ENCODE results near the gene UNC5B.
"Not testable (repeated sequence)": the region's sequence is repeated elsewhere in the genome, so short reads cannot be mapped to it uniquely, and the experiment has no call there.

Gene UNC5B

GRCh38 chr10:71285986-71286385 lies 73.6 kb downstream of the UNC5B start:
- DNase-seq, result no peak

DNA sequence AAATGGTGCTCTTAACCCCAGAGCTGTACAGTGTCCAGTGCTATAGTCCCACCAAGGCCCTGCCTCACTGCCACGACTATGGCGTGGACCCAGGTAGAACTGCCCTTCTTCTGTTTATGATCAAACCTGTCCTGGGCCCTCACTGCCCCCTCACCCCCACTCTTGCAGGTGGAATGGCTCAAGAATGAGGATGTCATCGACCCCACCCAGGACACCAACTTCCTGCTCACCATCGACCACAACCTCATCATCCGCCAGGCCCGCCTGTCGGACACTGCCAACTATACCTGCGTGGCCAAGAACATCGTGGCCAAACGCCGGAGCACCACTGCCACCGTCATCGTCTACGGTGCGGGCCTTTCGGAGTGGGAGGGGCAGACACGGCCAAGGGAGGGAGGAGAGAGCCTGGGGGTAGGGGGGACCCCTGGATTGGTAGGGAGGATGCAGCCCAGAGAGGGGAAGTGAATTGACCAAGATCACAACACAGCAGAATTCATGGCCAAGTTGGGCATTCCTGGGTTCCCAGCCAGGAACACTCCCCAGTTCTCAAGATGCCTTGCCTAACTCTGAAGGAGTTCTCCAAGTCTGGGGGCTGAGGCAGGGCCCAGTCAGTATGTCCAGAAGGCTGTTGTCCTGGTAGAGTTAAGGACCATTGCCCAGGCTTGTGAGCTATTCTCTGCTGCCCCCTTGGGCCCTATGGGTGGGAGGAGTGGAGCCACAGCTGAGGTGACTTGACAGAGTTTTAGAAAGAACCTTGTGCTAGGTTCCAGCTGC lies 74.3 kb downstream of the UNC5B start:
- no peak for DNase-seq

- DNase-seq, result no peak
Measured at GRCh38 chr10:71287456-71287855, 75.1 kb downstream of the UNC5B start.

GRCh38 chr10:71288461-71288860 lies 76.1 kb downstream of the UNC5B start:
- no peak for DNase-seq

- no peak for DNase-seq
Measured at GRCh38 chr10:71289421-71290130, 77.2 kb downstream of the UNC5B start.

DNA sequence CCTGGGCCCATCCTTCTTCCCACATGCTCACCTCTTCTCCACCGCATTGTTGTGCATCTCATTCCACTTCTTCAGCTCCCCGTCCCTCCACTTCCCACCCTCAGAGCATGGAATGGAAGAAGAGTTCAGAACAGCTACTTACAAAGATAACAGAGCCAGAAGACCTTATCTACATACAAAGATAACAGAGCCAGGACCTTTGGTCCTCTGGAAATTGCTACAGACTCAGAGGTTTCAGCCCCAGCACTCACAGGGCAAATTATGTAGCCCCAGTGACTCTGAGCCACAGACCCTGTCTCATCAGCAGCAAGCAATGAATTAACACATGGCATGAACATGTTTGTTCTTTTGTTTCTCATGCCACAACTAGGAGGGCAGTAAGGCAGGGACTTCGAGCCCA lies 78.0 kb downstream of the UNC5B start:
- DNase-seq, result no peak

DNA sequence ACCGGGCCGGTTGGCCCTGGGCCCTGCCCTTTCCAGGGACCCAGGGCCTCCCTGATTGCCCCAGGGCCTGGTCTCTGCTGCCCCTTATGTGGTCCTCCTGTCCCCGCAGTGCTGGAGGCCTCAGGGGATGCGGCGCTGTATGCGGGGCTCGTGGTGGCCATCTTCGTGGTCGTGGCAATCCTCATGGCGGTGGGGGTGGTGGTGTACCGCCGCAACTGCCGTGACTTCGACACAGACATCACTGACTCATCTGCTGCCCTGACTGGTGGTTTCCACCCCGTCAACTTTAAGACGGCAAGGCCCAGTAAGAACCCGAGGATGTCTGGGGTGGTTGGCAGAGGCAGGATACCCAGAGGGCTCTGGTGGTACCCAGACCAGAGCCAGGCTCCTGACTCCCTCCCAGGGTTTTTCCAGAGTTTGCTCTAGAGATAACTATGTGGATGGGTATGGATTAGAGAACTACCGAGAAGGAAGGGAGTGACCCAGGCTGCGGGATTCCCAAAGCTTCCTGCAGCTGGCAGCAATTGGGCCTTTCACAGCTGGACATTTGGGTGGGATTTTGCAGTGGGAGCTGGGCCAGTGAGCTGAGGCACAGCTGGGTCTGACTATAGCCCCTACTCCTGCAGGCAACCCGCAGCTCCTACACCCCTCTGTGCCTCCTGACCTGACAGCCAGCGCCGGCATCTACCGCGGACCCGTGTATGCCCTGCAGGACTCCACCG lies 78.6 kb downstream of the UNC5B start:
- no peak for DNase-seq

- no peak for DNase-seq
Measured at GRCh38 chr10:71291528-71291900, 79.1 kb downstream of the UNC5B start.

GRCh38 chr10:71292624-71293445 lies 80.5 kb downstream of the UNC5B start:
- DNase-seq, result no peak

DNA sequence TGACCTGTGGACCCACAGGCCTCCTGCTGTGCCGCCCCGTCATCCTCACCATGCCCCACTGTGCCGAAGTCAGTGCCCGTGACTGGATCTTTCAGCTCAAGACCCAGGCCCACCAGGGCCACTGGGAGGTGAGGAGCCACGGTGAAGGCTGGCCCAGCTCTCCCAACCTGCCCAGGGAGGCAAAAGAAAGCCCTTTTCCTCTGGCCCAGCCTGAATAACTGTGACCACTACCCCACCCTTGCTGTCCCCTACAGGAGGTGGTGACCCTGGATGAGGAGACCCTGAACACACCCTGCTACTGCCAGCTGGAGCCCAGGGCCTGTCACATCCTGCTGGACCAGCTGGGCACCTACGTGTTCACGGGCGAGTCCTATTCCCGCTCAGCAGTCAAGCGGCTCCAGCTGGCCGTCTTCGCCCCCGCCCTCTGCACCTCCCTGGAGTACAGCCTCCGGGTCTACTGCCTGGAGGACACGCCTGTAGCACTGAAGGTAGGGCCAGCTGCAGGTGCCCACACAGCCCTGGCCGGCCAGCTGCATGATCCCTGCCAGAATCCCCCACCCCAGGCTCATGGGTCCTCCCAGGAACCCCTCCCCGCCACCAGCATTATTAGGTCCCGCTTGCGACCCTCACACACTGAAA lies 81.2 kb downstream of the UNC5B start:
- no peak for DNase-seq

DNA sequence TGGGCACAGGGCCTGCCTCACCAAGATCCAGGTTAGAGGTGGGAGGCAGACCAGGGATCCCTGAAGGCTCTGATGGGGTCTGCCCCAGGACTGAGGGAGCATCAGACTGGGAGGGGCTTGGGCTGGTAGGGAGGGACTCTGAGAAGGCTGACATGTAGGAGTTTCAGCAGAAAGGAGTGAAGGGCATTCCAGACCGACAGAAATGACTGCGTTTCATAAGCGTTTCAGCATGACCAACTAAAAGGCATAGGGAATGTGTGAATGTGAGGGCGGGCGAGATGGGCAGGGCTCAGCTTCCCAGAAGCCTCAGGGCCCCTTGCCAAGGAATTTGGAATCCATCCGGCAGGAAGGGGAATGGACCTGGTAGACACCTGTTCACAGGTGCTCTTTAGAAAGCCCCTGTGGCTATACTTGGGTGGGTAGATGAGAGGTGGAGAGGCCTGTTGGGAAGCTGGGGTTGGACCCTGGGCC lies 81.8 kb downstream of the UNC5B start:
- DNase-seq, result no peak

DNA sequence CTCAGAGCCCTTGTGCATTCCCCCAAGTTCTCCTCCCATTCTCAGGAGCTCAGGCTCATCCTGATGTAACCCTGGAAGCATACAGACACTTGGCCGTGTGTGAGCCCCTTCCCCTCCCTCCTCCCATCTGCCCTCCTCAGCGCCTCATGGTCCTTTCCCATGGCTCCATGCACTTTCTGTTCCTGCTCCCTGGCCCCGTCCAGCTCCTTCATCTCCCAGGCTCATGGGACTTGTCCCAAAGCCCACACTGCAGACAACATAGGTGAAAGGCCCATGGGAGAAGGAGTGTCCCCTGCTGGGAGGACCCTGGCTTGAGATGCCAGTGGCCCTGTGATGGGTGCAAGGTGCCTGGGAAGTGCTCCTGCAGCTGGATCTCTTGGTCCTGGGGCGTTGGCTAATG lies 82.5 kb downstream of the UNC5B start:
- no peak for DNase-seq

DNA sequence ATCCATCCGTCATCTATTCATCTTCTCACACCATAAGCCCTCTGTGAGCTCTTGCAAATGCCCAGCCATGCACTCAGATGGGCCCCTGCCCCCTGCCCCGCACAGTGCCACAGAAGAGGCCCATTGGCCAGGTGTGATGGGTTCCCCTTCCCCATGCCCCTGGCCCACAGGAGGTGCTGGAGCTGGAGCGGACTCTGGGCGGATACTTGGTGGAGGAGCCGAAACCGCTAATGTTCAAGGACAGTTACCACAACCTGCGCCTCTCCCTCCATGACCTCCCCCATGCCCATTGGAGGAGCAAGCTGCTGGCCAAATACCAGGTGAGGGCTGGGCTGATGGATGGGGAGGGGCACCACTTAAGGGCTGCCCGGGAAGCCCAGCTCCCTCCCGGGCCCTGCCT lies 83.3 kb downstream of the UNC5B start:
- DNase-seq, result no peak

DNA sequence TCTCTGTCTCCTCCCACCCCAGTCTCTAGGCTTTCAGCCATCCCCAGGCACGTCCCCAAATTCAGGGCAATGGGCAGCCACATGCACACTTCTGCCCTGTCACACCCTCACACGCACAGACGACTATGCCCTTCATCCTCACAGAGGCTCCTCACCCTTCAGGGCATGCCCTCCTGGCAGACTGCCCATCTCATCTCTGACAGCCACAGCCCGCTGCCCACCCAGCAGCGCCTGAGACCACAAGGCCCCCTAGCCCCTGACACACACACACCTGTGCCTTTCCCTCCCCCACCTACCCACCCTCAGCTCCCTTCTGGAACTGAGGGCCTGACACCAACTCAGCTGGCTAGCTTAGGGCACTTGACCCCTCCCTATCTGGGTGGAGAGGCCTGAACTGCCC lies 83.7 kb downstream of the UNC5B start:
- no peak for DNase-seq

- not testable (repeated sequence) for DNase-seq
Measured at GRCh38 chr10:71296811-71297210, 84.4 kb downstream of the UNC5B start.

GRCh38 chr10:71297343-71297742 lies 85.0 kb downstream of the UNC5B start:
- no peak for DNase-seq

- no peak for DNase-seq
Measured at GRCh38 chr10:71299071-71299785, 86.9 kb downstream of the UNC5B start.

- DNase-seq, result no peak
Measured at GRCh38 chr10:71300555-71301370, 88.4 kb downstream of the UNC5B start.

- no peak for DNase-seq
Measured at GRCh38 chr10:71301371-71301916, 89.1 kb downstream of the UNC5B start.

GRCh38 chr10:71302451-71302850 lies 90.1 kb downstream of the UNC5B start:
- DNase-seq, result no peak
